Keratinocyte (primary cell): ENCODE data around the gene MRC2. TPM values are rescaled to one million over a fixed set of nuclear protein-coding genes. Genes with fewer than 3 reads are reported as not detected.

Experiments used
- DNase-seq: peaks from one replicate; pipeline ENCODE4 v3.0.0-alpha.2; 2011; ENCODE audit warnings: low read depth, missing footprints, low spot score
- FAIRE-seq: peaks from 2 replicates; lab custom pipeline; 2011; peaks lifted over from hg19 to GRCh38; lab: Jason Lieb, UNC
- H2AFZ ChIP-seq: 2 replicates; pipeline ENCODE4 v1.6.0; 2012; ENCODE audit warnings: low read length, control low read depth, inconsistent platforms; ENCODE audit not compliant: control insufficient read depth
- H3K27ac ChIP-seq: 2 replicates; pipeline ENCODE4 v1.5.1; 2011; ENCODE audit warnings: low read length; ENCODE audit not compliant: control insufficient read depth, insufficient read depth
- H3K27me3 ChIP-seq: 3 replicates; pipeline ENCODE4 v1.6.0; 2011; ENCODE audit warnings: low read length; ENCODE audit not compliant: control insufficient read depth, insufficient read depth; ENCODE audit errors: extremely low read depth
- H3K36me3 ChIP-seq, 2 experiments: 2 replicates in 1 of 2; 3 replicates in 1 of 2; pipeline ENCODE4 v1.5.1; 2011; ENCODE audit warnings: low read length in 2 of 2, mild to moderate bottlenecking in 1 of 2; ENCODE audit not compliant: control insufficient read depth in 2 of 2, insufficient read depth in 2 of 2; ENCODE audit errors: extremely low read depth in 1 of 2
- H3K4me1 ChIP-seq: 3 replicates; pipeline ENCODE4 v1.5.1; 2011; ENCODE audit warnings: low read length; ENCODE audit not compliant: control insufficient read depth, insufficient read depth; ENCODE audit errors: extremely low read depth
- H3K4me2 ChIP-seq: 3 replicates; pipeline ENCODE4 v1.6.0; 2011; ENCODE audit warnings: low read depth, low read length; ENCODE audit not compliant: control insufficient read depth, insufficient read depth; ENCODE audit errors: extremely low read depth
- H3K4me3 ChIP-seq, 3 experiments: fragments of 200-600 bp in 1 of 3; sonication (generic) in 1 of 3; 2 replicates in 2 of 3; 3 replicates in 1 of 3; pipeline ENCODE4 v1.5.1; 2011 to 2016; ENCODE audit warnings: low read length in 3 of 3, mild to moderate bottlenecking in 3 of 3, control low read depth in 2 of 3, inconsistent platforms in 1 of 3, low read depth in 1 of 3, mixed read lengths in 1 of 3, mixed run types in 1 of 3, moderate library complexity in 1 of 3; ENCODE audit not compliant: control insufficient read depth in 2 of 3, insufficient read depth in 2 of 3; ENCODE audit errors: extremely low read depth in 1 of 3
- H3K79me2 ChIP-seq: 2 replicates; pipeline ENCODE4 v1.6.0; 2012; ENCODE audit warnings: low read length; ENCODE audit not compliant: control insufficient read depth, insufficient read depth
- H3K9ac ChIP-seq: 3 replicates; pipeline ENCODE4 v1.6.0; 2011; ENCODE audit warnings: low read length; ENCODE audit not compliant: control insufficient read depth, insufficient read depth; ENCODE audit errors: extremely low read depth
- H3K9me1 ChIP-seq: 3 replicates; pipeline ENCODE4 v1.6.0; 2011; ENCODE audit warnings: low read length; ENCODE audit not compliant: control insufficient read depth, insufficient read depth; ENCODE audit errors: extremely low read depth
- H3K9me3 ChIP-seq: 2 replicates; pipeline ENCODE4 v1.5.1; 2012; ENCODE audit warnings: low read depth, low read length; ENCODE audit not compliant: control insufficient read depth
- H4K20me1 ChIP-seq: 3 replicates; pipeline ENCODE4 v1.6.0; 2011; ENCODE audit warnings: low read length; ENCODE audit not compliant: control insufficient read depth, insufficient read depth; ENCODE audit errors: extremely low read depth
- CTCF ChIP-seq, 3 experiments: IDR thresholded peaks in 1 of 3; conservative IDR thresholded peaks in 1 of 3; optimal IDR thresholded peaks in 1 of 3; 2 replicates in 2 of 3; 3 replicates in 1 of 3; pipeline versions ENCODE3 to v1.5.1; 2011; ENCODE audit warnings: low read length in 3 of 3, mild to moderate bottlenecking in 3 of 3, moderate library complexity in 2 of 3, control low read depth in 1 of 3, inconsistent platforms in 1 of 3; ENCODE audit not compliant: insufficient read depth in 2 of 3; ENCODE audit errors: extremely low read depth in 1 of 3
- EZH2 ChIP-seq: IDR thresholded peaks from one replicate; pipeline ENCODE4 v1.6.1; 2012; ENCODE audit warnings: inconsistent platforms, mild to moderate bottlenecking, low read length, moderate library complexity
- dilution Hi-C: fragments of 300-500 bp; cut with MboI; formaldehyde crosslinking; loops from one replicate; pipeline ENCODE4 v1.7.0; 2020; ENCODE audit warnings: low sequenced_read_pairs; ENCODE audit not compliant: extremely low pct_ligation_motif_present
- polyA plus RNA-seq, 5 experiments: library from polyadenylated mRNA; depleted of rRNA in 3 of 5; stranded (reverse) in 3 of 5; stranded (forward) in 1 of 5; unstranded in 1 of 5; fragments of >200 nt; gene quantifications; 1 replicate in 1 of 5; 2 replicates in 3 of 5; 3 replicates in 1 of 5; pipeline versions ENCODE4 v1.2.1 to v1.2.3, GENCODE V29; 2011 to 2012; ENCODE audit warnings: missing spikeins in 2 of 5, low read depth in 1 of 5, low replicate concordance in 1 of 5

MRC2 gene
- polyA plus RNA-seq, 1 donor (not counting 4 experiments of a cell fraction or from before 2014, with no cell fraction given), result 14.0 TPM

GRCh38 chr17:62578757-62579487, 48.5 kb upstream of the MRC2 start:
- Histone ChIP-seq H3K27me3 (no peaks in the 10 kb centered on the region), H3K9ac (no peak overlapping the region), H3K4me2 (no peak overlapping the region), H3K9me3 (no peaks in the 10 kb centered on the region), H3K4me1 (no peaks in the 10 kb centered on the region), H3K79me2 (no peaks in the 10 kb centered on the region), H3K27ac (no peak overlapping the region), H3K4me3 (no peak overlapping the region), H2AFZ (no peak overlapping the region), H3K36me3 (peaks cover 9 to 11% of the 10 kb centered on the region in 2 experiments), H3K9me1 (no peaks in the 10 kb centered on the region), H4K20me1 (no peaks in the 10 kb centered on the region)
- DNase-seq (no peak), FAIRE-seq (no peak)
- no peak for TF ChIP-seq EZH2
- no peak for TF ChIP-seq CTCF (optimal IDR thresholded peaks at IDR 0.05 in 1 of 3, IDR thresholded peaks at IDR 0.05 in 1 of 3, conservative IDR thresholded peaks at IDR 0.05 in 1 of 3; ENCODE audit: extremely low read depth in 1 of 3, insufficient read depth in 2 of 3, low read length in 3 of 3)
- dilution Hi-C loops, result no loop called here

- no peak for FAIRE-seq
- Histone ChIP-seq H4K20me1 (no peaks in the 10 kb centered on the region), H3K9me1 (no peaks in the 10 kb centered on the region), H3K9me3 (no peaks in the 10 kb centered on the region), H2AFZ (no peak overlapping the region), H3K79me2 (no peaks in the 10 kb centered on the region), H3K4me3 (no peak overlapping the region), H3K36me3 (peaks cover 6 to 9% of the 10 kb centered on the region in 2 experiments), H3K4me1 (no peaks in the 10 kb centered on the region), H3K27me3 (no peaks in the 10 kb centered on the region), H3K27ac (no peak overlapping the region), H3K4me2 (no peak overlapping the region), H3K9ac (no peak overlapping the region)
- TF ChIP-seq CTCF (optimal IDR thresholded peaks at IDR 0.05 in 1 of 3, IDR thresholded peaks at IDR 0.05 in 1 of 3, conservative IDR thresholded peaks at IDR 0.05 in 1 of 3; ENCODE audit: extremely low read depth in 1 of 3, insufficient read depth in 2 of 3, low read length in 3 of 3), result no peak
- no peak for TF ChIP-seq EZH2
- DNase-seq, result no peak
- dilution Hi-C loops, result no loop called here
Observed at GRCh38 chr17:62580947-62581346, 46.5 kb upstream of the MRC2 start.
